ENCODE results near the gene IL17RB.

The IL17RB gene

DNA sequence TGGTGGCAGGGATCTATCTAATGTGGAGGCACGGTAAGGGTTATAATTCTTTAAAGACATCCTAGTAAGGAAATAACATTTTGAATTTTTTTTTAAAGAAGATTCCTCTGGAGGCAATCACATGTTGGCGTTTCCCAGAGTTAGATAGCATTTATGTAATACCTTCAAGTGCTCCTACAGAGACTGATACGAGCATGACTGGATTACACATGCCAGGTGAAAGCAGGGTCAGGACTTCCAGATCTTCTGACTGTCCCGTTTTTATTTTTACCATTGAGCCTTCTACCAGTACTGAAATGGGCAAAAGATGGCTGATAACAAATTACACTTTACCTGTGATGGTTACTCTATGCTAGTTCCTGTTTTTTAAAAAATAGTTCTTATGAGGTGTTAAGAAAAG lies 13.8 kb downstream of the IL17RB start:
- TF ChIP-seq ZBTB7A (IDR thresholded peaks at IDR 0.05; ENCODE audit: low read depth), result no peak
- TF ChIP-seq TAF1 (IDR thresholded peaks at IDR 0.05; ENCODE audit: low read depth), result no peak
- no peak for TF ChIP-seq NFIC (IDR thresholded peaks at IDR 0.05)
- no peak for TF ChIP-seq RAD21 (IDR thresholded peaks at IDR 0.05; ENCODE audit: low read depth)
- no peak for TF ChIP-seq CREB1 (IDR thresholded peaks at IDR 0.05; ENCODE audit: low read depth)
- no peak for TF ChIP-seq TEAD4 (IDR thresholded peaks at IDR 0.05)
- TF ChIP-seq, protein P1, sequence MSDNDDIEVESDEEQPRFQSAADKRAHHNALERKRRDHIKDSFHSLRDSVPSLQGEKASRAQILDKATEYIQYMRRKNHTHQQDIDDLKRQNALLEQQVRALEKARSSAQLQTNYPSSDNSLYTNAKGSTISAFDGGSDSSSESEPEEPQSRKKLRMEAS (IDR thresholded peaks at IDR 0.05), result no peak
- TF ChIP-seq TCF12 (IDR thresholded peaks at IDR 0.05; ENCODE audit: low read depth), result no peak
- no peak for TF ChIP-seq FOXM1 (IDR thresholded peaks at IDR 0.05; ENCODE audit: borderline replicate concordance, low read depth)
- no peak for TF ChIP-seq EGR1 (IDR thresholded peaks at IDR 0.05)
- no peak for TF ChIP-seq EP300 (IDR thresholded peaks at IDR 0.05; ENCODE audit: borderline replicate concordance)

- TF ChIP-seq, protein P1 (IDR thresholded peaks at IDR 0.05), result no peak
- TF ChIP-seq RAD21 (IDR thresholded peaks at IDR 0.05; ENCODE audit: low read depth) (no peak), USF1 (IDR thresholded peaks at IDR 0.05) (no peak), TEAD4 (IDR thresholded peaks at IDR 0.05) (no peak), CEBPB (IDR thresholded peaks at IDR 0.05) (no peak), CREB1 (IDR thresholded peaks at IDR 0.05; ENCODE audit: low read depth) (no peak), EP300 (IDR thresholded peaks at IDR 0.05; ENCODE audit: borderline replicate concordance) (no peak), TAF1 (IDR thresholded peaks at IDR 0.05; ENCODE audit: low read depth) (no peak), ZBTB7A (IDR thresholded peaks at IDR 0.05; ENCODE audit: low read depth) (no peak), YY1 (IDR thresholded peaks at IDR 0.05; ENCODE audit: low read depth) (no peak), FOXM1 (IDR thresholded peaks at IDR 0.05; ENCODE audit: borderline replicate concordance, low read depth) (no peak), NFIC (IDR thresholded peaks at IDR 0.05) (no peak), TCF12 (IDR thresholded peaks at IDR 0.05; ENCODE audit: low read depth) (no peak), EGR1 (IDR thresholded peaks at IDR 0.05) (no peak)
- TF ChIP-seq, protein P2, sequence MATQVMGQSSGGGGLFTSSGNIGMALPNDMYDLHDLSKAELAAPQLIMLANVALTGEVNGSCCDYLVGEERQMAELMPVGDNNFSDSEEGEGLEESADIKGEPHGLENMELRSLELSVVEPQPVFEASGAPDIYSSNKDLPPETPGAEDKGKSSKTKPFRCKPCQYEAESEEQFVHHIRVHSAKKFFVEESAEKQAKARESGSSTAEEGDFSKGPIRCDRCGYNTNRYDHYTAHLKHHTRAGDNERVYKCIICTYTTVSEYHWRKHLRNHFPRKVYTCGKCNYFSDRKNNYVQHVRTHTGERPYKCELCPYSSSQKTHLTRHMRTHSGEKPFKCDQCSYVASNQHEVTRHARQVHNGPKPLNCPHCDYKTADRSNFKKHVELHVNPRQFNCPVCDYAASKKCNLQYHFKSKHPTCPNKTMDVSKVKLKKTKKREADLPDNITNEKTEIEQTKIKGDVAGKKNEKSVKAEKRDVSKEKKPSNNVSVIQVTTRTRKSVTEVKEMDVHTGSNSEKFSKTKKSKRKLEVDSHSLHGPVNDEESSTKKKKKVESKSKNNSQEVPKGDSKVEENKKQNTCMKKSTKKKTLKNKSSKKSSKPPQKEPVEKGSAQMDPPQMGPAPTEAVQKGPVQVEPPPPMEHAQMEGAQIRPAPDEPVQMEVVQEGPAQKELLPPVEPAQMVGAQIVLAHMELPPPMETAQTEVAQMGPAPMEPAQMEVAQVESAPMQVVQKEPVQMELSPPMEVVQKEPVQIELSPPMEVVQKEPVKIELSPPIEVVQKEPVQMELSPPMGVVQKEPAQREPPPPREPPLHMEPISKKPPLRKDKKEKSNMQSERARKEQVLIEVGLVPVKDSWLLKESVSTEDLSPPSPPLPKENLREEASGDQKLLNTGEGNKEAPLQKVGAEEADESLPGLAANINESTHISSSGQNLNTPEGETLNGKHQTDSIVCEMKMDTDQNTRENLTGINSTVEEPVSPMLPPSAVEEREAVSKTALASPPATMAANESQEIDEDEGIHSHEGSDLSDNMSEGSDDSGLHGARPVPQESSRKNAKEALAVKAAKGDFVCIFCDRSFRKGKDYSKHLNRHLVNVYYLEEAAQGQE (IDR thresholded peaks at IDR 0.05; ENCODE audit: low read depth), result no peak
Observed at GRCh38 chr3:53862241-53862640, 15.9 kb downstream of the IL17RB start.

DNA sequence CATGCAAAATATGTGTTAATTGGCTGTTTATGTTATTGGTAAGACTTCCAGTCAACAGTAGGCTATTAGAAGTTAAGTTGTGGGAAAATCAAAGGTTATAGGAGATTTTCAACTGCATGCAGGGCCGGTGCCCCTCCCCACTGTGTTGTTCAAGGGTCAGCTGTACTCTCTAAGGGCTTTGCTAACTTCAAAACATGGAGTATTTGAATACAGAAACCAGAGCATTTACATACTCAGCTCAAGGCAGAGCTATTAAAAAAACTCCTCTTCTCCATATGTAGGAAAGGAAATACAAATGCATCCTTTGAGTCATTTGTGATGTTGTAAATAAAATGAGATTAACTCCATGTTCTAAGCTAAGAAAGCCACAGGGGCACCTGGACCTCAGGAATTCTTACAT lies 16.8 kb downstream of the IL17RB start:
- TF ChIP-seq FOXM1 (IDR thresholded peaks at IDR 0.05; ENCODE audit: borderline replicate concordance, low read depth), result no peak
- no peak for TF ChIP-seq ZBTB7A (IDR thresholded peaks at IDR 0.05; ENCODE audit: low read depth)
- no peak for TF ChIP-seq EP300 (IDR thresholded peaks at IDR 0.05; ENCODE audit: borderline replicate concordance)
- no peak for TF ChIP-seq EGR1 (IDR thresholded peaks at IDR 0.05)
- no peak for TF ChIP-seq CREB1 (IDR thresholded peaks at IDR 0.05; ENCODE audit: low read depth)
- TF ChIP-seq YY1 (IDR thresholded peaks at IDR 0.05; ENCODE audit: low read depth), result no peak
- TF ChIP-seq TAF1 (IDR thresholded peaks at IDR 0.05; ENCODE audit: low read depth), result no peak
- no peak for TF ChIP-seq CEBPB (IDR thresholded peaks at IDR 0.05)
- TF ChIP-seq RAD21 (IDR thresholded peaks at IDR 0.05; ENCODE audit: low read depth), result no peak
- TF ChIP-seq, protein P2 (IDR thresholded peaks at IDR 0.05; ENCODE audit: low read depth), result no peak
- TF ChIP-seq NFIC (IDR thresholded peaks at IDR 0.05), result no peak
- TF ChIP-seq, protein P1 (IDR thresholded peaks at IDR 0.05), result no peak
- no peak for TF ChIP-seq TCF12 (IDR thresholded peaks at IDR 0.05; ENCODE audit: low read depth)
- no peak for TF ChIP-seq USF1 (IDR thresholded peaks at IDR 0.05)
- no peak for TF ChIP-seq TEAD4 (IDR thresholded peaks at IDR 0.05)

DNA sequence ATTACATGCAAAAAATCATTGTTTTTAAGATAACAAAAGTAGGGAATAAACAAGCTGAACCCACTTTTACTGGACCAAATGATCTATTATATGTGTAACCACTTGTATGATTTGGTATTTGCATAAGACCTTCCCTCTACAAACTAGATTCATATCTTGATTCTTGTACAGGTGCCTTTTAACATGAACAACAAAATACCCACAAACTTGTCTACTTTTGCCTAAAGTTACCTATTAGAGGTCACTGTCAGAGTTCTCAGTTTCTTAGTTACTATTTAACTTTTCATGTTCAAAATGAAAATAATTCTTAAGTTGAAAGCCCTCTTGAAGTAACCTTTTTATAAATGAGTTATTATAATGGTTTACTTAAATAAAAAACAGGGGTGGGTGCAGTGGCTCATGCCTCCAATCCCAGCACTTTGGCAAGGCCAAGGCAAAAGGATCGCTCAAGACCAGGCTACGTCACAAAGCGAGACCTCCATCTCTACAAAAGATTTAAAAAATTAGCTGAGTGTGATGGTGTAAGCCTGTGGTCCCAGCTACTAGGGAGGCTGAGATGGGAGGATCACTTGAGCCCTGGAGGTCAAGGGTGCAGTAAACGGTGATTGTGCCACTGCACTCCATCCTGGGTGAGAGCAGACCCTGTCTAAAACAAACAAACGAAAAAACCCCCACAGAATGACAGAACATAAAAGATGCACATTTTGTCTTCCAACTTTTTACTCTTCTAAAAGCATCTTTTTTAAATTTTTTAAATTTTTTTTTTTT lies 19.5 kb downstream of the IL17RB start:
- TF ChIP-seq EP300 (IDR thresholded peaks at IDR 0.05; ENCODE audit: borderline replicate concordance), result no peak
- no peak for TF ChIP-seq YY1 (IDR thresholded peaks at IDR 0.05; ENCODE audit: low read depth)
- TF ChIP-seq TEAD4 (IDR thresholded peaks at IDR 0.05), result no peak
- TF ChIP-seq RAD21 (IDR thresholded peaks at IDR 0.05; ENCODE audit: low read depth), result no peak
- no peak for TF ChIP-seq USF1 (IDR thresholded peaks at IDR 0.05)
- no peak for TF ChIP-seq NFIC (IDR thresholded peaks at IDR 0.05)
- TF ChIP-seq, protein P1 (IDR thresholded peaks at IDR 0.05), result no peak
- TF ChIP-seq EGR1 (IDR thresholded peaks at IDR 0.05), result no peak
- no peak for TF ChIP-seq TCF12 (IDR thresholded peaks at IDR 0.05; ENCODE audit: low read depth)
- no peak for TF ChIP-seq ZBTB7A (IDR thresholded peaks at IDR 0.05; ENCODE audit: low read depth)
- TF ChIP-seq, protein P2 (IDR thresholded peaks at IDR 0.05; ENCODE audit: low read depth), result no peak
- no peak for TF ChIP-seq CREB1 (IDR thresholded peaks at IDR 0.05; ENCODE audit: low read depth)
- no peak for TF ChIP-seq FOXM1 (IDR thresholded peaks at IDR 0.05; ENCODE audit: borderline replicate concordance, low read depth)
- no peak for TF ChIP-seq TAF1 (IDR thresholded peaks at IDR 0.05; ENCODE audit: low read depth)
- TF ChIP-seq CEBPB (IDR thresholded peaks at IDR 0.05), result no peak

Data from Ishikawa (cell line).